DMS 273 (cell line): ENCODE results near the gene CYB5B.
"Not testable (repeated sequence)": the region's sequence is repeated elsewhere in the genome, so short reads cannot be mapped to it uniquely, and the experiment has no call there.

Experiments used
- DNase-seq: peaks from one replicate; lab custom pipeline; 2025; ENCODE audit not compliant: unreplicated experiment; lab: John Stamatoyannopoulos, UW

The CYB5B gene

DNA sequence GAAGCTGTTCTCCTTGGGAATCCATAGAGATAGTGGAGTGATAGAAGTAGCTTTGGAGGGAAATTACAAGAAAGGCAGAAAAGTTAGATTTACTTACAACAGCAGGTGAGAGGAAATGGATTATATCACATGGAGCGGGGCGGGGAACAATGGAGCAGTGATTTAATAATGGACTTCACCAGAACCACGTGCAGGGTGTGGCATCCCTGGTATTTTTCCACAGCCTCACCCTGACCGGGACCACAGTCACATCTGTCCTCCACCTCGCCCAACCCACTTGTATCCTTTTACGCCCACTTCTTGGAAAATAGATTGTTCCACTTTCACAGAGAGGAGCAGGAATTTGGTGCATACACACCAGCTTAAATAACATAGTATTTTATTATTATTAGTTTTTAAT is 15.9 kb upstream of the CYB5B start:
- DNase-seq, result no peak

DNA sequence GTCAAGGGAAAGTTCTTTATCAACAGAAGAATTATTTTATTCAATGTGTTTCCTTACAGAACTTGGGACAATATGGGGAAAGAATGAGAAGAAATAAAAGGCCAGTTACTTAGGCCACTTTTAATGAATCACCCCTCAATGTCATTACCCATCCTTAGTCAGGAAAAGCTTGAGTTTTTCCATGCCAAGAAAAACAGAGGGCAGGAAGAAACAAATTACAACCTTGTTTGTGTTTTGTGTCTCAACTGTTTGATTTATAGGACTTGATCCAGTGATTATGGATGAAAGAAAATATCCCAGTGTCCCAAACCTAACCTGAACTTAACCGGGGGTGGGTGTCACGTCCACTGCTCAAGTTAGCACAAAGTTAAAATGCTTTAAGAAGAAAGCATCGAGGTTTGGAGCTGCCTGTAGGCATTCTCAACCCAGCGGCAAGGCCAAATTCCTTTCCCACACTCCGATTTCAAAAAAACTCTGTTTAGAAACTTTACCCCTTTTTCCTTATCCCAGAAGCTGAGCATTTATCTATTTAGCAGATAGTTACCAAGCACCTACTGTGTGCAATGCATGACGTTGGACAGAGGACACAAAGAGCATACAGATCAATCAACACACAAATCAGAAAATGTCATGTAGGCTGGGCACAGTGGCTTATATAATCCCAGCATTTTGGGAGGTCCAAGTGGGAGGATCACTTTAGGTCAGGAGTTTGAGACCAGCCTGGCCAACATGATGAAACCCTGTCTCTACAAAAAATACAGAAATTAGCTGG is 14.0 kb upstream of the CYB5B start:
- no peak for DNase-seq

- no peak for DNase-seq
These were observed 13.1 kb upstream of the CYB5B start for GRCh38 chr16:69411064-69411985.

DNA sequence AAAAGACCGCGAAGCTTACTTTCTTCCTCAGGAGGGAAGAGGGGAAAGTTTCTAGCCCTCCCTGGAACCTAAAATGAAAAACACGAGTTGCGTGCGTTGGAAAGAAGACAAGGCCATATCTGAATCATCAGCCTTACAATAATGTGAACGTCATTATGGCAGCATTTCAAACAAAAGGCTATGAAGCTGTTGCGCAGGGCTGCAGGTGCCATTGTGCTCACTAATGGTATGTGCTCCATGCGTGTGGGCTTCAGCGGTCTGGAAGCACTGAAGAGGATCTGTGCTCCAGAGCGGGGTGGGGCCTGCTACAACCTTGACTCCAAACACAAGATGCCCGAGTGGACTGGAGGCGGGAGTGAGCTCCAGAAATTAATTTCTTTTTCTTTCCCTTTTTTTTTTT is 12.1 kb upstream of the CYB5B start:
- DNase-seq, result no peak

- DNase-seq, result no peak
These were observed 11.3 kb upstream of the CYB5B start for GRCh38 chr16:69413045-69413664.

GRCh38 chr16:69417520-69418199 is 6.8 kb upstream of the CYB5B start:
- no peak for DNase-seq

DNA sequence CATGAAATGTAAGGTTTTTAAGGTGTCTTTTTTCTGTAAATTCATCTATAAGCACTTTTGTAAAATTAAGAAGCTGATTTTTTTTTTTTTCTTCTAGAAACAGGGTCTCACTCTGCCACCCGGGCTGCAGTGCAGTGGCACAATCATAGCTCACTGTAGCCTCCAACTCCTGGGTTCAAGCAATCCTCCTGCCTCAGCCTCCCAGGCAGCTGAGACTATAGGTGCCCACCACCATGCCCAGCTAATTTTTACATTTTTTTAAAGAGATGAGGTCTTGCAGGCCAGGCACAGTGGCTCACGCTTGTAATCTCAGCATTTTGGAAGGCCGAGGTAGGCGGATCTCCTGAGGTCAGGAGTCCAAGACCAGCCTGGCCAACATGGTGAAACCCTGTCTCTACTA is 4.5 kb upstream of the CYB5B start:
- no peak for DNase-seq

DNA sequence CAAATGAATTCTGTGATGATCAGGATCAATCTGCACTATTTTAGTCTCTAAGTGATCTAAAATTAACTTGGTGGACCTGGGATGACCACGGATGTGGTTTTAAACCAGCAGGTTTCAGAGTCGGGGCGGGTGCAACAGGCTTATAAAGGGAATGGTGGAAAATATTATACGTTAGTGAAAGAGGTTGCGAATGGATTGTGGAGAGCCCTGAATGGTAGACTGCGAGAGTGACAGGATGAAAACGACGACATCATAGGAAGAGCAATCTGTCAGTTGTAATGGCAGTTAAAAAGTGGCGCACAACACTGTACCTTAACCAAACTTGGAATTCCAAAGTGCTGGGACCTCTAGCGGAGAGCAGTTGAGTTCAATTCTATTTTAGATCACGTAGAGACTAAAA is 1.2 kb upstream of the CYB5B start:
- no peak for DNase-seq

DNA sequence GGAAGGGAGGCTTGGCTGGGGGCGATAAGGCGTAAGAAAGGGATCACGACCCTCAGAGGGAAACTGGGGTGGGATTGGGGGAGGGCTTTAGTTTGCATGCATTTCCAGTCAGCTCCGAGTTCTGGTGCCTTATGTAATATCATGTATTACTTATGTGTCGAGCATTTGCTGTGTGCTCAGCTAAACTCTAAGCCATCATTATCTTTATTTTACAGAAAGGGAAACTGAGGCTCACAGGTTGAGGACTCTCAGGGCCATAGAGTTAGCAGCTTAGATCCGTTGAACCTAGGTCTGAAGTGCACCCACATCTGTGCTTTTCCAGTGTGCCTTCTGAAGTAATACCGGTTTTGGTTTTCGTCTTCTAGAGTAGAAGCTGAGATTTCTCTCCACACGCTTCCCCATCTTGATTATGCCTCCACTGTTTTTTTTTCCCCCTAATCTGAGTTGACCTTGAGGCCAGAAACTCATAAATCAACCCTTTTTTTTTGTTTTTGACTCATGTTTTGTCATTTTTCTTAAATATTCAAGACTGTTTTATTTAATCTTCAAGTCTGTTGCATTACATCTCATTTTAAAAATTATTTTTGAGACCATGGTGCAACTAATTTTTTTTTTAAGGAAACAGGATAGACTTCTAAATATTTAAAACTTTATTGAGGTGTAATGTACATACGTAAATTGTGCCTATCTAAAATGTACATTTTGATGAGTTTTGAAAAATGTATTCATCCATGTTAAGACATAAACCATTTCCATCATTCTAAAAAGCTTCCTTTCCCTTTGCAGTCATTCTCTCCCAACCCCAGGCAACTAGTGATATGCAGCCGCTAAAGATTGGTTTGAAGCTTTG is 741 bp downstream of the CYB5B start:
- DNase-seq, result peak; percentile 57

- no peak for DNase-seq
These were observed 4.2 kb downstream of the CYB5B start for GRCh38 chr16:69428652-69429051.

DNA sequence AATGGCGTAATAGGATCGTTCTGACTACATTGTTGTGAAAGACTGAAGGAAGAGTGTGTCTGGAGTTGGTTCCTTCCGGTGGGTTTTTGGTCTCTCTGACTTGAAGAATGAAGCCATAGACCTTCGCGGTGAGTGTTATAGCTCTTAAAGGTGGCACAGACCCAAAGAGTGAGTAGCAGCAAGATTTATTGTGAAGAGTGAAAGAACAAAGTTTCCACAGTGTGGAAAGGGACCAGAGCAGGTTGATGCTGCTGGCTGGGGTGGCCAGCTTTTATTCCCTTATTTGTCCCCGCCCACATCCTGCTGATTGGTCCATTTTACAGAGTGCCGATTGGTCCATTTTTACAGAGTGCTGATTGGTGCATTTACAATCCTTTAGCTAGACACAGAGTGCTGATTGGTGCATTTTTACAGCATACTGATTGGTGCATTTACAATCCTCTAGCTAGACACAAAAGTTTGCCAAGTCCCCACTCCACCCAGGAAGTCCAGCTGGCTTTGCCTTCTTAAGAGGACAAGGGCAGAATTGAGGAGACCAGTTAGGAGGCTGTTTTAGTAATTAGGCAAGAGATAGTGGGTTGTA is 4.7 kb downstream of the CYB5B start:
- DNase-seq, result not testable (repeated sequence)

DNA sequence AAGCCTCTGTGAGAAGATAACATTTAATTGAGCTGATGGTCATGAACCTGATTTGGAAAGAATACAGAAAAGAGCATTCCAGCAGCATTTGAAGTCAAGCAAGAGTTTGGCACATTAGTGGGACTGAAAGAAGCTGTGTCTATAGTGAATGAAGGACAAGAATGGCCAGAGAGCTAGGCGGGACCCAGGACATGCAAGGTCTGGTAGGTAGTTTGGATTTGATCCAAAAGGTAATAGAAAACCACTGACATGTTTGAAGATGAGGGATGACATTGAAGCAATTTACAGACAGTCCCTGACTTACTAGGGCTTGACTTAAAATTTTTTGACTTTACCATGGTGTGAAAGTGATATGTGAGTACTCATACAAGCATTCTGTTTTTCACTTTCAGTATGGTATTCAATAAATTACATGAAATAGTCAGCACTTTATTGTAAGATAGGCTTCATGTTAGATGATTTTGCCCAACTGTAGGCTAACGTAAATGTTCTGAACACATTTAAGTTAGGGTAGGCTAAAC is 7.6 kb downstream of the CYB5B start:
- no peak for DNase-seq

DNA sequence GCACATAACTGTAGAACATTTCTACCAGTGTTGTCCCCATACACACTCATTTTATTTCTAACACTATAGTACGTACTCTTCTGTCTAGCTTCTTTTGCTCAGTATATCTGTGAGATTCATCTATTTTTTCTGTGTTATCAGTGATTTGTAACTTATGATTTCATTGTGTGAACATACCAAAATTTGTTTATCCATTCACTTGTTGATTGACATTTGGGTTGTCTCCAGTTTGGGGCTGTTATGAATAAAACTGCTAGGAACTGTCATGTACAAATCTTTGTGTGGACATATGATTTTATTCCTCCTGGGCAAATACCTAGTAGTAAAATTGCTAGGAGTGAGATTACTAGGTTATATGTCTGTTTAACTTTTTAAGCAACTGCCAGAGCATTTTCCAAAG is 9.6 kb downstream of the CYB5B start:
- no peak for DNase-seq

DNA sequence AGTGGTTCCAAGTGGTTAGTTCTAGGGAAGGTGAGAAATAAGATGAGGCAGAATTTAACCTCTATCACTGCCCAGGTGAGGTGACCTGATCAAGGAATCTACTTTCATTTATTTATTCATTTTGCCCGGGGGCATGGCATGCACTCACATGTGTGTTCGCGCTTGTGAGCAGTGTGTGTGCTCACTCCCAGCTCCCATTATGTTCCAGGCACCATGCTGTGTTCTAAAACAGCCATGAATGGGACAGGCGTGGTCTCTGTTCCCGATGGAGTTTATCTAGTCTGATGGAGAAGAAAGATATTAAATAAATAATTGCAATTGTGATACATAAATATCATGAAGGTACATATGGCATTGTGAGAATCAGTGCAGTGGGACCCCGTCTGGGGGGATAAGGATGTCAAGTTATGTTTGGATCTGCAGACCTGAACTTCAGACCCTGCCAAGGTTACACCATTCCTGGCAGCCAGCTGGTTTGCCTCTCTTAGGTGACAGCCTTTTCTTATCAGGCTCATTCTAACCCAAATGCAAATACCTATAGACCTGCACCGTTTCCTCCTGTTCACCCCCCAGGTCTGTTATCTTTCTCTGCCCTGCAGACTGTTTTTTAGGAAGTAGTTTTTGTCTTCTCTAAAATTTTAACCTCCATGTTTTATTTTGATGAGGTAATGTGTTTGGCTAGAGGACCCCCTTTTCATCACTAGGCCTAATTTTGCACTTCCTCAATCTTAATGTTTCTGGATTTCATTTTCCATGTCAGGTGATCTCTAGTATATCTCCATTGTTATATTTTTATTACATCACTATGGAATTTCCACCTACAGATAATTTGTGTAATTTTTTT is 11.8 kb downstream of the CYB5B start:
- DNase-seq, result no peak

- no peak for DNase-seq
These were observed 12.5 kb downstream of the CYB5B start for GRCh38 chr16:69436896-69437295.

- DNase-seq, result no peak
These were observed 14.0 kb downstream of the CYB5B start for GRCh38 chr16:69438465-69438864.

DNA sequence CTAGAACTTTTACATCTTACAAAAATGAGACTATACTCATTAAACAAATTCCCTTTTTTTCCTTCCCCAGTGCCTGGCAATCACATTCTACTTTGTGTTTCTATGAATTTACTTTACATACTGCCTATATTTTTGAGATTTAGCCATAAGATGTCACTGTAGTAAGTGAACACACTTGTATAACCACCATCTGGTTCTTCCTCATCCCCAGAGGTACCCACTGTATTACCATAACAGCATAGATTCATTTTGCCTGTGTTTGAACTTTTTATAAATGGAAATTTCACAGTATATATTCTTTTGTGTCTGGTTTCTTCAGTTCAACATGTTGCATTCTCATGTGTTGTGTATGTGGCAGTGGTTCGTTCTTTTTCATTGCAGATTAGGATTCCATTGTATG is 15.8 kb downstream of the CYB5B start:
- no peak for DNase-seq

DNA sequence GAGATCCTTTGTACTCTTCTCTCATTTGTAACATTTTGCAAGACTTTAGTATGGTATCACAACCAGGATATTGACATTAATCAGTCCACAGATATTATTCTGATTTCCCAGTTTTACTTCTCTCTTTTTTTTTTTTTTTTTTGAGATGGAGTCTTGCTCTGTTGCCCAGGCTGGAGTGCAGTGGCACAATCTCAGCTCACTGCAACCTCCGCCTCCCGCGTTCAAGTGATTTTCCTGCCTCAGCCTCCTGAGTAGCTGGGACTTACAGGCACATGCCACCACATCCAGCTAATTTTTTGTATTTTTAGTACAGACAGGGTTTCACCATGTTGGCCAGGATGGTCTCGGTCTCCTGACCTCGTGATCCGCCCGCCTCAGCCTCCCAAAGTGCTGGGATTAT is 16.6 kb downstream of the CYB5B start:
- DNase-seq, result not testable (repeated sequence)
